BJ (cell line): Measurements from ENCODE around the gene ZNF81. TPM values are rescaled to one million over a fixed set of nuclear protein-coding genes. Genes with fewer than 3 reads are reported as not detected.

Source experiments
- CTCF ChIA-PET: fragments of 350-600 bp; formaldehyde crosslinking; extraction: SDS; loops from one replicate; lab custom pipeline; 2021; ENCODE audit warnings: antibody characterized with exemption, inconsistent platforms; lab: Yijun Ruan, JAX
- POLR2A ChIA-PET: fragments of 300-600 bp; sonication (Branson Sonifier 250); formaldehyde crosslinking; extraction: SDS; loops from one replicate; lab custom pipeline; 2021; ENCODE audit warnings: antibody characterized with exemption; lab: Charles Lee
- DNase-seq: peaks from one replicate; pipeline ENCODE4 v3.0.0-alpha.2; 2011; ENCODE audit warnings: low read depth
- H3K27me3 ChIP-seq: 2 replicates; pipeline ENCODE4 v1.6.0; 2011; ENCODE audit warnings: low read length; ENCODE audit not compliant: control insufficient read depth, insufficient read depth
- H3K36me3 ChIP-seq: 2 replicates; pipeline ENCODE4 v1.5.1; 2011; ENCODE audit warnings: low read length; ENCODE audit not compliant: control insufficient read depth, insufficient read depth
- H3K4me3 ChIP-seq: 2 replicates; pipeline ENCODE4 v1.5.1; 2011; ENCODE audit warnings: low read depth, mild to moderate bottlenecking, control low read depth, low read length
- polyA plus RNA-seq: library from polyadenylated mRNA; depleted of rRNA; stranded (reverse); fragments of >200 nt; gene quantifications from 2 replicates; pipeline ENCODE4 v1.2.3, GENCODE V29; 2011
- TF ChIP-seq, protein P1 (sequence below): IDR thresholded peaks from 2 replicates; pipeline ENCODE4 v1.5.1; 2011; ENCODE audit warnings: low read depth, mild to moderate bottlenecking, control low read depth, inconsistent platforms, low read length, moderate library complexity; ENCODE audit not compliant: insufficient read depth

Gene ZNF81
- polyA plus RNA-seq, 1 experiment = 2.6 TPM

DNA sequence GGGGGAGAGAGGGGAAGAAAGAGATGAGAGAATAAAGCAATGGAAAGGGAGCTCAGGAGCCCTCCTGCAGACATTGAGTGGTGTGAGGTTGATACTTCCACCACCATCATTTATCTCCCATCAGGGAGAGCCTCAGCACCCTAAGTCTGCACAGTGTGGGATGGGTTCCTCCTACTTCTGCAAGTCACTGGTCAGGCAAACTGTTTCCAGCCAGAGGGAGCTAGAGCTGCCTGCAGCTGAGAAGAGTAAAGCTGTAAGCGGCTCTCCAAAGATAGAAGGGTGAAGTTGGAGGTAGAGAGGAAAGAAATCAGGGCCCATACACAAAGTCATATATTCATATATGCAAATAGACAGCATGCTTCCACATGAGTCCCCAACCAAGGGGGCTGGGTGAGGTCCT lies 21.9 kb upstream of the ZNF81 start:
- DNase-seq = no peak
- CTCF ChIA-PET = no interaction called here

DNA sequence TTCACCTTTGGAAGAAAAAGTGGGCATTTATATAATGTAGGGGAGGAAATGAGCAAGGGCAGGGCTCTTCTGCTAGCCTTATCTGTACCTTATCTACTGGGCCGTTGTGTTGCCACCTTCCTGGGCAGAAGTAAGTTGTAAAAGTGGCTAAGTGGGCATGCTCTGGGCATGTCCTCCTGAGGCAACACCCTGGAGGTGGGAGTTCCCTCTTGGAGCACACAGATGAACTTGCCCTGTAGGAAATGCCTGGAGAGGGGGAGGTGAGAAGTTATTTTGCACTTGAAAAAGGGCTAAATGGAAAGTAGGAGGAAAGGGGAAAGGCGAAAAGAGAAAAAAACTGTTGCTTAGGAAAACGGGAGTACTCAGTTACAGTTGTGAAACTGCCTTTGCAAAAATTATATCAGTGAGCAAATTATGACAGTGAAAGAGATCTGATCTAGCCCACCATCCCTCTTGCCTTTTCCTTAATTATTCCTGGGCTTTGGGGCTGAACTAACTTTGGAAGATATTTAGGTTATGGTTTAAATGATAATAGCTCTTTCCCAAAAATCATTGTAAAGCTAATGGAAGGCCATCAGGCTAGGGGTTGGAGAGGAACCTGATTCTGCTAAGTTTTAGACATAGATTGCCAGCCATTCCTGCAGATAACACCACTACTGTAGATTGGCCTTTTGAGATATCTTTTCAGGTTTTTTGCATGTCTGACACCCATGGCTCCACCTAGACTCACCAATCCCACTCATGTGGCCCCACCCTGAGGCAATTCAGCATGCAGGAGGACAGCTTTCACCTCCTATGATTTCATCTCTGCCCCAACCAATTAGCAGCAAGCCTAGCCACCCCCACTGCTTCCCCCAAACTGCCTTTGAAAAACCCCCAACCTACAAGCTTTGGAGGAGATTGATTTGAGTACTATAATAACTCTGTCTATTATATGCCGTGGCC lies 20.5 kb upstream of the ZNF81 start:
- CTCF ChIA-PET = interaction anchor here (0.6 kb wide), 1 partner anchor 421 kb away, joined by 5 read pairs; no protein-coding TSS in a partner anchor
- DNase-seq = no peak
- Histone ChIP-seq H3K27me3 (no peaks in the 10 kb centered on the region), H3K36me3 (no peaks in the 10 kb centered on the region), H3K4me3 (no peak overlapping the region)
- POLR2A ChIA-PET = no interaction called here
- TF ChIP-seq, protein P1, sequence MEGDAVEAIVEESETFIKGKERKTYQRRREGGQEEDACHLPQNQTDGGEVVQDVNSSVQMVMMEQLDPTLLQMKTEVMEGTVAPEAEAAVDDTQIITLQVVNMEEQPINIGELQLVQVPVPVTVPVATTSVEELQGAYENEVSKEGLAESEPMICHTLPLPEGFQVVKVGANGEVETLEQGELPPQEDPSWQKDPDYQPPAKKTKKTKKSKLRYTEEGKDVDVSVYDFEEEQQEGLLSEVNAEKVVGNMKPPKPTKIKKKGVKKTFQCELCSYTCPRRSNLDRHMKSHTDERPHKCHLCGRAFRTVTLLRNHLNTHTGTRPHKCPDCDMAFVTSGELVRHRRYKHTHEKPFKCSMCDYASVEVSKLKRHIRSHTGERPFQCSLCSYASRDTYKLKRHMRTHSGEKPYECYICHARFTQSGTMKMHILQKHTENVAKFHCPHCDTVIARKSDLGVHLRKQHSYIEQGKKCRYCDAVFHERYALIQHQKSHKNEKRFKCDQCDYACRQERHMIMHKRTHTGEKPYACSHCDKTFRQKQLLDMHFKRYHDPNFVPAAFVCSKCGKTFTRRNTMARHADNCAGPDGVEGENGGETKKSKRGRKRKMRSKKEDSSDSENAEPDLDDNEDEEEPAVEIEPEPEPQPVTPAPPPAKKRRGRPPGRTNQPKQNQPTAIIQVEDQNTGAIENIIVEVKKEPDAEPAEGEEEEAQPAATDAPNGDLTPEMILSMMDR = no peak

More for the DNA sequence above, 21.9 kb upstream of the ZNF81 start:
- TF ChIP-seq, protein P1 = no peak
- Histone ChIP-seq H3K27me3 (no peaks in the 10 kb centered on the region), H3K36me3 (no peaks in the 10 kb centered on the region), H3K4me3 (no peak overlapping the region)
- POLR2A ChIA-PET = no interaction called here

GRCh38 chrX:47817421-47817820 lies 19.3 kb upstream of the ZNF81 start:
- Histone ChIP-seq H3K36me3 (no peaks in the 10 kb centered on the region), H3K27me3 (no peaks in the 10 kb centered on the region), H3K4me3 (no peak overlapping the region)
- no peak for DNase-seq
- POLR2A ChIA-PET = no interaction called here
- CTCF ChIA-PET = no interaction called here
- TF ChIP-seq, protein P1 = no peak

- DNase-seq = no peak
Observed at GRCh38 chrX:47817897-47818296, 18.8 kb upstream of the ZNF81 start.

DNA sequence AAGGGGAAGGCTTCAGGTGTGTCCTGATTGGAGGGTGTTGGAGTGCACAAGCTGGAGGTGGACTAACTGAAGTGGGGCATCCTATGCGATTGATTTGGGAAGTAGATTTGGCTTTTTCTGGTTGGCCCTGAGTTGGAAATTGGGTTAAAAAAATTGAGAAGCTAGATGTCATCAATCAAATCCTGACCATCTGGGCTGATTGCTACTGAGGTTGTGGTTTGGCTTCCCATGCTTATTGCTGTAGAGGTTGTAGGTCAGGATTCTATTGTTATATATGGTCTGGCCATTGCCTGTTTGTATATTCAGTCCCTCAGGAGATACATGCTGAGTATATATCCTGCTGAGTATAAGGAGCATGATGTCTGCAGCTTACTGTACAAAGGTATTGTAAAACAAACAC lies 7.7 kb upstream of the ZNF81 start:
- CTCF ChIA-PET = interaction anchor here (1.6 kb wide), 1 partner anchor 198 kb away, joined by 4 read pairs; no protein-coding TSS in a partner anchor

More at GRCh38 chrX:47817897-47818296, 18.8 kb upstream of the ZNF81 start:
- Histone ChIP-seq H3K36me3 (no peaks in the 10 kb centered on the region), H3K4me3 (no peak overlapping the region), H3K27me3 (peaks cover 2% of the 10 kb centered on the region; the same call in 1 of the 2 replicates)
- ChIA-PET POLR2A (no interaction called here), CTCF (no interaction called here)
- TF ChIP-seq, protein P1 = no peak

More for the DNA sequence above, 7.7 kb upstream of the ZNF81 start:
- DNase-seq = no peak
- Histone ChIP-seq H3K36me3 (no peaks in the 10 kb centered on the region), H3K27me3 (no peaks in the 10 kb centered on the region), H3K4me3 (no peak overlapping the region)
- TF ChIP-seq, protein P1 = no peak
- POLR2A ChIA-PET = no interaction called here
